GM23338 (cell line): Measurements from ENCODE around the gene IQCK. TPM values are rescaled to one million over a fixed set of nuclear protein-coding genes. Genes with fewer than 3 reads are reported as not detected.
A peak's percentile ranks its signal among the peaks of the same experiment; 100 is the strongest.

Source experiments
- ATAC-seq: fragments of 200-7000 bp; cut with Tn5 transposase; 3 replicates; pipeline ENCODE4 v1.9.1; 2020
- DNase-seq: peaks from one replicate; pipeline ENCODE4 v3.0.0-alpha.2; 2015; ENCODE audit warnings: low spot score
- H2AFZ ChIP-seq: fragments of 200-600 bp; sonication (generic); 2 replicates; pipeline ENCODE4 v1.8.0; 2016; ENCODE audit warnings: antibody characterized with exemption, mild to moderate bottlenecking, moderate library complexity
- H3F3A ChIP-seq: fragments of 200-600 bp; sonication (generic); replicated peaks from 2 replicates; pipeline ENCODE4 v1.8.0; 2017; ENCODE audit warnings: antibody characterized with exemption, mixed run types, low read depth
- H3K27ac ChIP-seq: fragments of 200-600 bp; sonication (generic); 2 replicates; pipeline ENCODE4 v1.6.1; 2016; ENCODE audit warnings: low read depth
- H3K27me3 ChIP-seq: fragments of 200-600 bp; sonication (generic); 2 replicates; pipeline ENCODE4 v1.8.0; 2016; ENCODE audit warnings: mild to moderate bottlenecking, mixed run types, moderate library complexity; ENCODE audit not compliant: insufficient read depth
- H3K36me3 ChIP-seq: fragments of 200-600 bp; sonication (generic); 2 replicates; pipeline ENCODE4 v1.8.0; 2016; ENCODE audit warnings: mild to moderate bottlenecking; ENCODE audit not compliant: insufficient read depth
- H3K4me1 ChIP-seq: fragments of 200-600 bp; sonication (generic); 2 replicates; pipeline ENCODE4 v1.8.0; 2016; ENCODE audit warnings: mild to moderate bottlenecking, moderate library complexity; ENCODE audit not compliant: insufficient read depth
- H3K4me2 ChIP-seq: fragments of 200-600 bp; sonication (generic); 2 replicates; pipeline ENCODE4 v1.7.1; 2017; ENCODE audit warnings: mixed run types
- H3K4me3 ChIP-seq: fragments of 200-600 bp; sonication (generic); 2 replicates; pipeline ENCODE4 v1.6.1; 2016; ENCODE audit warnings: mixed run types
- H3K79me2 ChIP-seq: fragments of 200-600 bp; sonication (generic); replicated peaks from 2 replicates; pipeline ENCODE4 v1.8.0; 2017; ENCODE audit warnings: mild to moderate bottlenecking; ENCODE audit not compliant: insufficient read depth
- H3K9me2 ChIP-seq: fragments of 200-600 bp; sonication (generic); 2 replicates; pipeline ENCODE4 v1.8.0; 2017; ENCODE audit not compliant: insufficient read depth
- H4K20me1 ChIP-seq: fragments of 200-600 bp; sonication (generic); replicated peaks from 2 replicates; pipeline ENCODE4 v1.8.0; 2017; ENCODE audit warnings: mild to moderate bottlenecking; ENCODE audit not compliant: insufficient read depth
- H3K27ac Mint-ChIP-seq: 2 replicates; pipeline ENCODE4 v1.8.0; 2020; ENCODE audit warnings: inconsistent platforms, mild to moderate bottlenecking, moderate library complexity, mixed read lengths
- H3K27me3 Mint-ChIP-seq: 3 replicates; pipeline ENCODE4 v1.8.0; 2022; ENCODE audit warnings: low read depth, mild to moderate bottlenecking, moderate library complexity, mixed read lengths, inconsistent platforms; ENCODE audit not compliant: insufficient read depth, poor library complexity
- H3K36me3 Mint-ChIP-seq: 3 replicates; pipeline ENCODE4 v1.8.0; 2021; ENCODE audit warnings: low read depth, mild to moderate bottlenecking, inconsistent platforms, moderate library complexity, mixed read lengths
- H3K4me1 Mint-ChIP-seq: 3 replicates; pipeline ENCODE4 v1.8.0; 2020; ENCODE audit warnings: mild to moderate bottlenecking, inconsistent platforms, mixed read lengths
- H3K4me3 Mint-ChIP-seq: 3 replicates; pipeline ENCODE4 v1.8.0; 2021; ENCODE audit warnings: moderate library complexity, mild to moderate bottlenecking, inconsistent platforms, mixed read lengths
- H3K9me3 Mint-ChIP-seq: 3 replicates; pipeline ENCODE4 v1.8.0; 2020; ENCODE audit warnings: moderate library complexity, mild to moderate bottlenecking, inconsistent platforms, mixed read lengths
- EZH2phosphoT487 ChIP-seq: fragments of 200-600 bp; sonication (generic); IDR thresholded peaks from one replicate; pipeline ENCODE4 v1.8.1; 2018; ENCODE audit warnings: antibody characterized with exemption; ENCODE audit not compliant: unreplicated experiment
- JUNB ChIP-seq: IDR thresholded peaks from one replicate; pipeline ENCODE4 v1.6.1; 2016; ENCODE audit warnings: antibody characterized with exemption; ENCODE audit not compliant: unreplicated experiment
- POLR2AphosphoS5 ChIP-seq: IDR thresholded peaks from 2 replicates; pipeline ENCODE4 v1.6.1; 2016; ENCODE audit warnings: antibody characterized with exemption, low read depth
- polyA plus RNA-seq: library from polyadenylated mRNA; unstranded; fragments of >200 nt; fragmentation: Nextera tagmentation; extraction: Ambion mirVana; gene quantifications from 2 replicates; pipeline ENCODE4 v1.2.1, GENCODE V29; 2016
- total RNA-seq: library from RNA; depleted of rRNA; stranded (reverse); fragments of >200 nt; shearing (Covaris generic); gene quantifications from 2 replicates; pipeline ENCODE4 v1.2.3, GENCODE V29; 2014
- TF ChIP-seq, protein P1 (sequence below), 2 experiments: fragments of 200-600 bp in 1 of 2; sonication (generic) in 1 of 2; conservative IDR thresholded peaks; 2 replicates each; pipeline versions ENCODE4 v1.5.1 to v1.6.1; 2016 to 2017; ENCODE audit warnings: antibody characterized with exemption in 2 of 2, low read depth in 2 of 2, mild to moderate bottlenecking in 2 of 2, moderate library complexity in 1 of 2
- TF ChIP-seq, protein P2 (sequence below): IDR thresholded peaks from one replicate; pipeline ENCODE4 v1.6.1; 2018; ENCODE audit warnings: antibody characterized with exemption; ENCODE audit not compliant: unreplicated experiment

Gene IQCK
- total and polyA plus RNA-seq, 2 experiments from 2014 or later = 7.6 to 10.0 TPM

GRCh38 chr16:19874026-19874425 is 156.0 kb downstream of the IQCK start:
- H3K36me3 Mint-ChIP-seq = peaks cover 78% of the 10 kb centered on the region
- TF ChIP-seq POLR2AphosphoS5 = no peak
- TF ChIP-seq, protein P1, sequence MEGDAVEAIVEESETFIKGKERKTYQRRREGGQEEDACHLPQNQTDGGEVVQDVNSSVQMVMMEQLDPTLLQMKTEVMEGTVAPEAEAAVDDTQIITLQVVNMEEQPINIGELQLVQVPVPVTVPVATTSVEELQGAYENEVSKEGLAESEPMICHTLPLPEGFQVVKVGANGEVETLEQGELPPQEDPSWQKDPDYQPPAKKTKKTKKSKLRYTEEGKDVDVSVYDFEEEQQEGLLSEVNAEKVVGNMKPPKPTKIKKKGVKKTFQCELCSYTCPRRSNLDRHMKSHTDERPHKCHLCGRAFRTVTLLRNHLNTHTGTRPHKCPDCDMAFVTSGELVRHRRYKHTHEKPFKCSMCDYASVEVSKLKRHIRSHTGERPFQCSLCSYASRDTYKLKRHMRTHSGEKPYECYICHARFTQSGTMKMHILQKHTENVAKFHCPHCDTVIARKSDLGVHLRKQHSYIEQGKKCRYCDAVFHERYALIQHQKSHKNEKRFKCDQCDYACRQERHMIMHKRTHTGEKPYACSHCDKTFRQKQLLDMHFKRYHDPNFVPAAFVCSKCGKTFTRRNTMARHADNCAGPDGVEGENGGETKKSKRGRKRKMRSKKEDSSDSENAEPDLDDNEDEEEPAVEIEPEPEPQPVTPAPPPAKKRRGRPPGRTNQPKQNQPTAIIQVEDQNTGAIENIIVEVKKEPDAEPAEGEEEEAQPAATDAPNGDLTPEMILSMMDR (conservative IDR thresholded peaks at IDR 0.05; ENCODE audit: low read depth in 2 of 2) = no peak
- TF ChIP-seq JUNB = no peak
- TF ChIP-seq, protein P2, sequence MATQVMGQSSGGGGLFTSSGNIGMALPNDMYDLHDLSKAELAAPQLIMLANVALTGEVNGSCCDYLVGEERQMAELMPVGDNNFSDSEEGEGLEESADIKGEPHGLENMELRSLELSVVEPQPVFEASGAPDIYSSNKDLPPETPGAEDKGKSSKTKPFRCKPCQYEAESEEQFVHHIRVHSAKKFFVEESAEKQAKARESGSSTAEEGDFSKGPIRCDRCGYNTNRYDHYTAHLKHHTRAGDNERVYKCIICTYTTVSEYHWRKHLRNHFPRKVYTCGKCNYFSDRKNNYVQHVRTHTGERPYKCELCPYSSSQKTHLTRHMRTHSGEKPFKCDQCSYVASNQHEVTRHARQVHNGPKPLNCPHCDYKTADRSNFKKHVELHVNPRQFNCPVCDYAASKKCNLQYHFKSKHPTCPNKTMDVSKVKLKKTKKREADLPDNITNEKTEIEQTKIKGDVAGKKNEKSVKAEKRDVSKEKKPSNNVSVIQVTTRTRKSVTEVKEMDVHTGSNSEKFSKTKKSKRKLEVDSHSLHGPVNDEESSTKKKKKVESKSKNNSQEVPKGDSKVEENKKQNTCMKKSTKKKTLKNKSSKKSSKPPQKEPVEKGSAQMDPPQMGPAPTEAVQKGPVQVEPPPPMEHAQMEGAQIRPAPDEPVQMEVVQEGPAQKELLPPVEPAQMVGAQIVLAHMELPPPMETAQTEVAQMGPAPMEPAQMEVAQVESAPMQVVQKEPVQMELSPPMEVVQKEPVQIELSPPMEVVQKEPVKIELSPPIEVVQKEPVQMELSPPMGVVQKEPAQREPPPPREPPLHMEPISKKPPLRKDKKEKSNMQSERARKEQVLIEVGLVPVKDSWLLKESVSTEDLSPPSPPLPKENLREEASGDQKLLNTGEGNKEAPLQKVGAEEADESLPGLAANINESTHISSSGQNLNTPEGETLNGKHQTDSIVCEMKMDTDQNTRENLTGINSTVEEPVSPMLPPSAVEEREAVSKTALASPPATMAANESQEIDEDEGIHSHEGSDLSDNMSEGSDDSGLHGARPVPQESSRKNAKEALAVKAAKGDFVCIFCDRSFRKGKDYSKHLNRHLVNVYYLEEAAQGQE = no peak
- Histone ChIP-seq H3K36me3 (peaks cover 17% of the 10 kb centered on the region), H3K27ac (no peak overlapping the region), H3K4me3 (no peak overlapping the region), H3K4me1 (peaks cover 37% of the 10 kb centered on the region), H3K27me3 (no peaks in the 10 kb centered on the region), H3K9me2 (no peaks in the 10 kb centered on the region), H3K79me2 (peaks cover 98% of the 10 kb centered on the region), H3F3A (no peaks in the 10 kb centered on the region), H2AFZ (no peak overlapping the region), H4K20me1 (peaks cover 46% of the 10 kb centered on the region), H3K4me2 (no peak overlapping the region)
- H3K4me1 Mint-ChIP-seq = peaks cover 40% of the 10 kb centered on the region
- no peak overlapping the region for H3K4me3 Mint-ChIP-seq
- peaks cover 15% of the 10 kb centered on the region for H3K27me3 Mint-ChIP-seq
- H3K9me3 Mint-ChIP-seq = no peaks in the 10 kb centered on the region
- H3K27ac Mint-ChIP-seq = peak overlapping the region; percentile 23
- no peak for ATAC-seq
- DNase-seq = no peak

DNA sequence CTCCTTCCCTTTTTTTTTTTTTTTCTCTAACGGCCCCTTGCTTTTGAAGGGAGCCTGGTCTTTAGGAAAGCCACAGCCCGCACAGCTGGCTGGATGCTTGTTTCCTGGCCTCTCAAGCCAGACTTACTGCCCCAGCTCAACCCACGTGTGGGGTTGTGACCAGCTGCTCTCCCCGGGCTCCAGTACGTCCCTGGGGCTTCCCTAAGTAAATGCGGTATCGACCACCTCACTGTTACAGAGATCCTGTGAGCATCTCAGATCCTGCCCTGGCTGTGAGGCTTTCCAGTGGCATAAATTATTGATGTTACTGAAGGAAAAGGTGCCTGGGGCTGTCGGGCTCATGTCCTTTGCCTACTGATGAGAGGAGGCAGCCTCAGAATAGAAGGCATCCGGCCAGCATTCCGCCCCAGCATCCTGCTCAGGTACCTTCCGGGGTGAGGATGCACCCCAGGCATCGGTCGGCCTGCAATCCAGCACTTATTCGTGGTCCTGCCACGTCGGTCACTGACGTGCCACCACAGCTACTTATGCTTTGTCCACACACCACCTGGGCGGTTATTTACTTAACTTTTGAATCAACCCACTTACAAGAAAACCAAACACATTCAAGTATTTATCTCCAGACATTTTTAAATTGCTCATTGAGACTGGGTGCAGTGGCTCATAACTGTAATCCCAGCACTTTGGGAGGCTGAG is 156.9 kb downstream of the IQCK start:
- peaks cover 15% of the 10 kb centered on the region for H3K27me3 Mint-ChIP-seq
- ATAC-seq = no peak
- Histone ChIP-seq H2AFZ (no peak overlapping the region), H3K36me3 (peaks cover 12% of the 10 kb centered on the region), H4K20me1 (peaks cover 44% of the 10 kb centered on the region), H3K27ac (no peak overlapping the region), H3K79me2 (peaks cover 97% of the 10 kb centered on the region), H3K27me3 (no peaks in the 10 kb centered on the region), H3K4me2 (no peak overlapping the region), H3K4me1 (peaks cover 43% of the 10 kb centered on the region), H3K9me2 (no peaks in the 10 kb centered on the region), H3K4me3 (no peak overlapping the region), H3F3A (no peaks in the 10 kb centered on the region)
- no peak for DNase-seq
- H3K4me1 Mint-ChIP-seq = peaks cover 47% of the 10 kb centered on the region
- no peaks in the 10 kb centered on the region for H3K9me3 Mint-ChIP-seq
- peak overlapping the region; percentile 41 for H3K27ac Mint-ChIP-seq
- no peak overlapping the region for H3K4me3 Mint-ChIP-seq
- peaks cover 77% of the 10 kb centered on the region for H3K36me3 Mint-ChIP-seq
- no peak for TF ChIP-seq EZH2phosphoT487
- TF ChIP-seq, protein P2 = no peak
- TF ChIP-seq JUNB = no peak
